ENCODE results near the gene TNNT3. TPM values are rescaled to one million over a fixed set of nuclear protein-coding genes. Genes with fewer than 3 reads are reported as not detected.

TNNT3 gene
- total and polyA plus RNA-seq, 2 donors from 2014 or later, result 0.60 TPM; not detected in 1

- intact Hi-C loops (cut with DNase I), result no loop called here
Measured at GRCh38 chr11:1932681-1933080, 13.2 kb downstream of the TNNT3 start.

GRCh38 chr11:1933416-1934334, 14.2 kb downstream of the TNNT3 start:
- no peaks in the 10 kb centered on the region for H3K27me3 ChIP-seq (ENCODE audit: control insufficient read depth, insufficient read depth, low read length)
- no peaks in the 10 kb centered on the region for H3K4me1 ChIP-seq (ENCODE audit: control insufficient read depth in 2 of 3, insufficient read depth in 2 of 3, low read depth in 1 of 3, low read length in 3 of 3)
- DNase-seq, result peak in 1 of 5 donors; percentile 37
- no peak overlapping the region for H3K9ac ChIP-seq (ENCODE audit: low read length in 3 of 3)
- TF ChIP-seq CTCF (IDR thresholded peaks at IDR 0.05; ENCODE audit: borderline replicate concordance, extremely low read depth, insufficient read depth), result no peak
- H3K4me3 ChIP-seq (ENCODE audit: low read length in 3 of 3), result no peak overlapping the region
- no peaks in the 10 kb centered on the region for H3K36me3 ChIP-seq (ENCODE audit: control insufficient read depth in 2 of 3, insufficient read depth in 3 of 3, low read length in 3 of 3)
- intact Hi-C loops (cut with DNase I), result no loop called here
- H3K9me3 ChIP-seq (ENCODE audit: control insufficient read depth in 2 of 3, insufficient read depth in 1 of 3, low read length in 3 of 3), result no peaks in the 10 kb centered on the region
- FAIRE-seq, result no peak
- no peak overlapping the region for H3K27ac ChIP-seq (ENCODE audit: low read depth in 2 of 2, low read length in 2 of 2)

More at GRCh38 chr11:1932681-1933080, 13.2 kb downstream of the TNNT3 start:
- Histone ChIP-seq H3K27me3 (ENCODE audit: control insufficient read depth, insufficient read depth, low read length) (no peaks in the 10 kb centered on the region), H3K4me1 (ENCODE audit: control insufficient read depth in 2 of 3, insufficient read depth in 2 of 3, low read depth in 1 of 3, low read length in 3 of 3) (no peaks in the 10 kb centered on the region), H3K9ac (ENCODE audit: low read length in 3 of 3) (no peak overlapping the region), H3K36me3 (ENCODE audit: control insufficient read depth in 2 of 3, insufficient read depth in 3 of 3, low read length in 3 of 3) (no peaks in the 10 kb centered on the region), H3K27ac (ENCODE audit: low read depth in 2 of 2, low read length in 2 of 2) (no peak overlapping the region), H3K4me3 (ENCODE audit: low read length in 3 of 3) (no peak overlapping the region), H3K9me3 (ENCODE audit: control insufficient read depth in 2 of 3, insufficient read depth in 1 of 3, low read length in 3 of 3) (no peaks in the 10 kb centered on the region)
- TF ChIP-seq CTCF (IDR thresholded peaks at IDR 0.05; ENCODE audit: borderline replicate concordance, extremely low read depth, insufficient read depth), result no peak
- DNase-seq (no peak), FAIRE-seq (no peak)

GRCh38 chr11:1934335-1935155, 15.0 kb downstream of the TNNT3 start:
- Histone ChIP-seq H3K36me3 (ENCODE audit: control insufficient read depth in 2 of 3, insufficient read depth in 3 of 3, low read length in 3 of 3) (no peaks in the 10 kb centered on the region), H3K27ac (ENCODE audit: low read depth in 2 of 2, low read length in 2 of 2) (no peak overlapping the region), H3K4me1 (ENCODE audit: control insufficient read depth in 2 of 3, insufficient read depth in 2 of 3, low read depth in 1 of 3, low read length in 3 of 3) (no peaks in the 10 kb centered on the region), H3K9me3 (ENCODE audit: control insufficient read depth in 2 of 3, insufficient read depth in 1 of 3, low read length in 3 of 3) (no peaks in the 10 kb centered on the region), H3K9ac (ENCODE audit: low read length in 3 of 3) (no peak overlapping the region), H3K27me3 (ENCODE audit: control insufficient read depth, insufficient read depth, low read length) (no peaks in the 10 kb centered on the region), H3K4me3 (ENCODE audit: low read length in 3 of 3) (no peak overlapping the region)
- TF ChIP-seq CTCF (IDR thresholded peaks at IDR 0.05; ENCODE audit: borderline replicate concordance, extremely low read depth, insufficient read depth), result no peak
- FAIRE-seq (no peak), DNase-seq (peak in 1 of 5 donors; percentile 35)
- intact Hi-C loops (cut with DNase I), result no loop called here

All from kidney (tissue), 14 donors.